Jurkat, Clone E6-1 (cell line): ENCODE measurements around the gene SRGAP1.
A peak's percentile ranks its signal among the peaks of the same experiment; 100 is the strongest.
"Not testable (repeated sequence)": the region's sequence is repeated elsewhere in the genome, so short reads cannot be mapped to it uniquely, and the experiment has no call there.

Source experiments
- DNase-seq: peaks from one replicate; pipeline ENCODE4 v3.0.0-alpha.2; 2011; ENCODE audit warnings: low read depth, low spot score
- H3K4me3 ChIP-seq: 2 replicates; pipeline ENCODE4 v1.5.1; 2011; ENCODE audit warnings: mild to moderate bottlenecking, low read length, control low read depth, moderate library complexity

SRGAP1 gene

GRCh38 chr12:64166606-64167005 is 322.1 kb downstream of the SRGAP1 start:
- not testable (repeated sequence) for DNase-seq, H3K4me3 ChIP-seq

- H3K4me3 ChIP-seq, DNase-seq: not testable (repeated sequence)
Observed at GRCh38 chr12:64167041-64167440, 322.5 kb downstream of the SRGAP1 start.

- DNase-seq = no peak
- no peak overlapping the region for H3K4me3 ChIP-seq
Observed at GRCh38 chr12:64170024-64170423, 325.5 kb downstream of the SRGAP1 start.

- no peak overlapping the region for H3K4me3 ChIP-seq
- no peak for DNase-seq
Observed at GRCh38 chr12:64170730-64171129, 326.2 kb downstream of the SRGAP1 start.

GRCh38 chr12:64171715-64172114 is 327.2 kb downstream of the SRGAP1 start:
- no peak for DNase-seq

GRCh38 chr12:64172143-64172970 is 327.9 kb downstream of the SRGAP1 start:
- no peak for DNase-seq
- no peak overlapping the region for H3K4me3 ChIP-seq

More at GRCh38 chr12:64171715-64172114, 327.2 kb downstream of the SRGAP1 start:
- no peak overlapping the region for H3K4me3 ChIP-seq

- no peak for DNase-seq
- no peak overlapping the region for H3K4me3 ChIP-seq
Observed at GRCh38 chr12:64173456-64173855, 329.0 kb downstream of the SRGAP1 start.

- peak; percentile 70 for DNase-seq
- no peak overlapping the region for H3K4me3 ChIP-seq
Observed at GRCh38 chr12:64175254-64175945, 330.9 kb downstream of the SRGAP1 start.

- DNase-seq = no peak
- H3K4me3 ChIP-seq = no peak overlapping the region
Observed at GRCh38 chr12:64177001-64177400, 332.5 kb downstream of the SRGAP1 start.

- no peak for DNase-seq
- no peak overlapping the region for H3K4me3 ChIP-seq
Observed at GRCh38 chr12:64178122-64178521, 333.6 kb downstream of the SRGAP1 start.

GRCh38 chr12:64180951-64181350 is 336.5 kb downstream of the SRGAP1 start:
- no peak for DNase-seq
- no peak overlapping the region for H3K4me3 ChIP-seq

- DNase-seq = no peak
- H3K4me3 ChIP-seq = no peak overlapping the region
Observed at GRCh38 chr12:64181430-64182291, 337.2 kb downstream of the SRGAP1 start.

GRCh38 chr12:64184216-64184615 is 339.7 kb downstream of the SRGAP1 start:
- no peak overlapping the region for H3K4me3 ChIP-seq
- no peak for DNase-seq

- DNase-seq = no peak
- no peak overlapping the region for H3K4me3 ChIP-seq
Observed at GRCh38 chr12:64186789-64187188, 342.3 kb downstream of the SRGAP1 start.

GRCh38 chr12:64187370-64187769 is 342.9 kb downstream of the SRGAP1 start:
- no peak overlapping the region for H3K4me3 ChIP-seq
- no peak for DNase-seq

GRCh38 chr12:64187794-64188193 is 343.3 kb downstream of the SRGAP1 start:
- DNase-seq = no peak
- no peak overlapping the region for H3K4me3 ChIP-seq

GRCh38 chr12:64189530-64189929 is 345.0 kb downstream of the SRGAP1 start:
- no peak overlapping the region for H3K4me3 ChIP-seq
- no peak for DNase-seq

GRCh38 chr12:64190140-64190539 is 345.6 kb downstream of the SRGAP1 start:
- DNase-seq = no peak
- no peak overlapping the region for H3K4me3 ChIP-seq

GRCh38 chr12:64192644-64193444 is 348.3 kb downstream of the SRGAP1 start:
- H3K4me3 ChIP-seq = no peak overlapping the region
- DNase-seq = no peak
